GM18520 (cell line): ENCODE data around the gene INTS3.
"Not testable (repeated sequence)": the region's sequence is repeated elsewhere in the genome, so short reads cannot be mapped to it uniquely, and the experiment has no call there.

Source experiments
- ATAC-seq: cut with Tn5 transposase; IDR thresholded peaks from one replicate; pipeline ENCODE4 v1.9.1; 2021; ENCODE audit not compliant: unreplicated experiment

The INTS3 gene

DNA sequence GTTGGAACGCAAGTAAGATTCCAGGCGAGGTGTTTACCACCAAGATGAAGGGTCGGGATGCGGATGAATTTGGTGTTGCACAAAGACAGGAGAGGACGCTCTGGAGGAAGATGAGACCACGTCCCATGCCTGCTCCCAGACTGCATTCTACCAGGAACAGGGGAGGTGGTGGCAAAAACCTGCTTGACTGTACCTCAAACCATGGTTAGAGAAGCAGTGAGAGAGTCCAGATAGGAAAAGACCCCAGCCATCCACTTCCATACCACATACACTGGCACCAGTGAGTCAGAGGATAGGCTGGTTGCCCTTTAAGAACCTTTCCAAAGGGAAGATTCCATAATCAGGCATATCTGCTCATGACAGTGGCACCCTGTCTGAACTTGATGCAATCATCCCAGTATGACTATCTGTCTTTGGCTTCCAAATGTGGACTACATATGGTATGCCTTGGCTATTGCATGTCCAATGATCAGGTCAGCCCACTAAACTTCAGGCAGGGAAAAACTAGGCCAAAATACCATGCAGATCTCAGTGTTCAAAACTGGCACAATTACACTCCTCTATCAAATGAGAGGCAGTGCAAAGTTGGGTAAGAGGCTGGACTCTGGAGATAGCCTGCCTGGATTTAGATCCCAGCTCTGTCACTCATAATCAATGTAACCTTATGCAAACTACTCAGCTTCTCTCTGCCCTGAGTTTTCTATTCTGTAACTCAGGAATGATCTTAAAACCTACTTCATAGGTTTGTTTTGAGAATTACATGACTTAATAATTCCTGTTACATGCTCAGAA lies 28.7 kb upstream of the INTS3 start:
- ATAC-seq: no peak

DNA sequence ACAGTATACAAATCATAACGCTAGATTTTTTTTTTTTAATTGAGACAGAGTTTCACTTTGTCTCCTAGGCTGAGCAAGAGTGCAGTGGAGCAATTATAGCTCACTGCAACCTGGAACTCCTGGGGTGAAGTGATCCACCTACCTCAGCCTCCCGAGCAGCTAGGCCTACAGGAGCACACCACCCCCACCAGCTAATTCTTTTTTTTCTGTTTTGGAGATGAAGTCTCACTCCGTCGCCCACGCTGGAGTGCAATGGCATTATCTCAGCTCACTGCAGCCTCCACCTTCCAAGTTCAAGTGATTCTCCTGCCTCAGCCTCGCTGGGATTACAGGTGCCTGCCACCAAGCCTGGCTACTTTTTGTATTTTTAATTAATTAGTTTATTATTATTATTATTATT lies 28.1 kb upstream of the INTS3 start:
- ATAC-seq: no peak

DNA sequence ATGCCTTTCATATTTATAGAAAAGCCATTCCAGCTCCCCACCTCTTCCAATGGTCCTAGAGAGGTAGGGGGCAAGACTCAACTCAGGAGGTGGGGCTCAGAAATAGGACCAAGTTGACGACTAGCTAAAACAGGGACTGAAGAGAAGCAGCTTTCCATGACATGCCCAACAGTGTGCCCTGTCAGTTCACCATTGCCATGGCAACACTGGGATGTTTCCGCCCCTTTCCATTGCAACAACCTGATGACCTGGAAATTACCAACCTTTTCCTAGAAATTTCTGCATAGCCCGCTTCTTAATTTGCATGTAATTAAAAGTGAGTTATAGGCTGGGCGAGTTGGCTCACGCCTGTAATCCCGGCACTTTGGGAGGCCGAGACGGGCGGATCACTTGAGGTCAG lies 22.4 kb upstream of the INTS3 start:
- ATAC-seq: no peak

DNA sequence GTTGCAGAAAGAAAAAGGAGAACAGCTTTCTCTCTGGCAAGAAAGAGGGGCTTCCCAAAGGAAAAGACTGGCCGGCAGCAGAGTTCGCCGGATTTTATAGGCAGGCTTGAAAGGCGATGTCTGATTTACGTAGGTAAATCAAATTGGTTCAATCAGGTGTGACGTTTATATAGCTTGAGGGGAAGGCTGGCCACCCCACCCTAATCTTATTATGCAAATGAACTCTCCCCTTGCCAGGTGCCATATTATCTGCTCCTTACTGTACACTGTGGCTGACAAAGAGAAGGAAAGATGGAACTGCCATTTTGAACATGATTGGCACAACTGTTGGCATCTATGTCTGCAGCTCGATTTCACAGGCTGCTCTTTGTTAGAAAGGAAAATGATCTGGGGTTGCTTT lies 16.8 kb upstream of the INTS3 start:
- no peak for ATAC-seq

DNA sequence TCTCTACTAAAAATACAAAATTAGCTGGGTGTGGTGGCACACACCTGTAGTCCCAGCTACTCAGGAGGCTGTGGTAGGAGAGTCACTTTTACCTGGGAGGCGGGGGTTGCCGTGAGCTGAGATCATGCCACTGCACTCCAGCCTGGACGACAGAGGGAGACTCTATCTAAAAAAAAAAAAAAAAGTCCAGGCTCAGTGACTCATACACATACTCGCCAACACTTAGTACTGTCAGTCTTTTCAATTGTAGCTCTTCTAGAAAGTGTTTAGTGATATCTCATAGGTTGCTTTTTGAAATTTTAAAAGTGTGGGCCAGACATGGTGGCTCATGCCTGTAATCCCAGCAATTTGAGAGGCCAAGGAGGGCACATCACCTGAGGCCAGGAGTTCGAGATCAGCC lies 11.6 kb upstream of the INTS3 start:
- not testable (repeated sequence) for ATAC-seq

DNA sequence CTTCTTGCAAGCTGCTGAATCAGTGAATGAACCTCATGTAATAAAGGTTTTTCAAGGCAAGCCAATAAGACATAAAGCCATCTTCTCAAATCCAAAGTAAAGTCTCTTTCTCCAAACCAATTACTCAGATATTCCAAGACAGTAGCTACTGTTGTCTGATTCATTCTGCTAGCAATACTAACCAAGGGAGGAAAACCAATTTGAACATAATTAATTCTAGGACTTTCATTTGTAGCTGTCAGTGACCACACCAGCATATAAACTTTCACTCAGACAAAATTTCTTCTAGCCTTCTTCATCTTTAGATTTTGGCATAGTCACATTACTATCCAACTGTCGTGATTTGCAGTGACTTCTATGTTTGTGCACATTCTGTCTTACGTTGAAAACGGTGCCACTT lies 10.5 kb upstream of the INTS3 start:
- ATAC-seq: no peak

DNA sequence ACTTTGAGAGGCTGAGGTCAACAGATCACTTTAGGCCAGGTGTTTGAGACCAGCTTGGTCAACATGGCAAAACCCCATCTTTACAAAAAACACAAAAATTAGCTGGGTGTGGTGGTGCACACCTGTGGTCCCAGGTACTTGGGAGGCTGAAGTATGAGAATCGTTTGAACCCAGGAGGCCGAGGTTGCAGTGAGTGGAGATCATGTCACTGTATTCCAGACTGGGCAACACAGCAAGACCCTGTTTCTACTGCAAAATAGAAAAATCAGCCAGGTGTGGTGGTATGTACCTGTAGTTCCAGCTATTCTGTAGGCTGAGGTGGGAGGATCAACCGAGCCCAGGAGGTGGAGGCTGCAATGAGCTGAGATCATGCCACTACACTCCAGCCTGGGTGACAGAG lies 4.2 kb upstream of the INTS3 start:
- no peak for ATAC-seq

DNA sequence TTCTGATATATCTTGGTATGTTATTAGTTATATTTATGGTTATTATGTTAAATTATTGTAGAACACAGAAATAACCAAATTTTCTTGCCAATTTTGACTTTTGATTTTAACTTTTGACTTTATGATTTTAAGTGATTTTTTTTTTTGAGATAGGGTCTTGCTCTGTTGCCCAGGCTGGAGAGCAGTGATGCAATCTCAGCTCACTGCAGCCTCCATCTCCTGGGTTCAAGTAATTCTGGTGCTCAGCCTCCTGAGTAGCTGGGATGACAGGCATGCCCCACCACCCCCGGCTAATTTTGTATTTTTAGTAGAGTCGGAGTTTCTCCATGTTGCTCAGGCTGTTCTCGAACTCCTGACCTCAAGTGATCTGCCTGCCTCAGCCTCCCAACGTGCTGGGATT lies 3.2 kb upstream of the INTS3 start:
- ATAC-seq: not testable (repeated sequence)

DNA sequence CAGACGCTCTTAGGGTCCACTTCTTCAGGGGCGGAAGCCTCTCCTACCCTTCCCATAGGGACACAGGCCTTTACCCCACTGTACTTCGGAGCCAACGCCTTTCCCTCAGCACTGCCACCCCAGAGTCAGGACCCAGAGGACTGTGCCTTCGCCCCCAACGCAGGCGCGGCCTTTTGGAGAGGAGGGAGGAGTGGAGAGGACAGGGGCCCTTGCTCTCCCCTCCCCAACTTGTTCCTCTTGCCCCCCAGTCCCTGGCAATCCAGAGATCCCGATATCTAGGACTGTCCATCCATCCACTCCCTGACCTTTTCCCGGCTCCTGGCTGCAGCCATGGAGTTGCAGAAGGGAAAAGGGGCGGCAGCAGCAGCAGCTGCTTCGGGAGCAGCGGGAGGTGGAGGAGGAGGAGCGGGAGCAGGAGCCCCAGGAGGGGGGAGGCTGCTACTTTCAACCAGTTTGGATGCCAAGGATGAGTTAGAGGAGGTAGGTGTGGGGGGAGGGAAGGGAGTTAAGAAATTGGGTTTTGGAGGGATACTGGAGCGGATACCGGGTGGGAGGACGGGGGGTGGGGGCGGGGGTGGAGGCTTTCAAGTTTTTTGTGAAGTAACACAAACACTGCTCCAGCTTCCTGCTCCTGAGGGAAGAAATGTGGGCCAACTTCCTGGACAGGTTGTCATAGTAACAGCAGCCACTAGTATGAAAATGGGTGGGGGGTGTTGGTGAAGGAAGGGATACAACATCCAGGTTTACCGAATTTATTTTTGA lies 636 bp downstream of the INTS3 start:
- ATAC-seq: no peak

DNA sequence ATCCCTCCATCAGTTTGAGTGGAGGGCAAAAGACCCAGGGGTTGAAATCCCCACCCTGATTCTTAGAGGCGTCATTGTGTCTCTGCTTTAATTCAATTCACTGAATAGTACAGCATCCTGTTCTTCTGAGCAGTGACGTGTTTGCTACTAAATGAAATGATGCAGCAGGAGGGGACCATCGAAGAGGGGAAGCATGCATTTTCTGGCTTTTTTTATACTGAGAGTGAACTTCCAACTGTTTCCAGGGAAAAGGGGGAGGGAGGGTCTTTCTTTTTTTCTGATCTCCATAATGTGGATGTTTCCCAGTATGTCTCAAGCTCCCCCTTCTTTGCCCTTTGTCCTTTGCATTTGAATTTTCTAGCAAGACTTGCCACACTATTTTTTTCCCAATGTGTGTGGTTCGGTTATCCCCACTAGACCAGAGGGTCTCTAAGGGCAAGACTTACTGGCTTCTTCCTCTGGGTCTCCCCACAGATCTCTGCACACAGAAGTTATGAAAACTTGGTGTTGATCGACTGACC lies 2.7 kb downstream of the INTS3 start:
- no peak for ATAC-seq

DNA sequence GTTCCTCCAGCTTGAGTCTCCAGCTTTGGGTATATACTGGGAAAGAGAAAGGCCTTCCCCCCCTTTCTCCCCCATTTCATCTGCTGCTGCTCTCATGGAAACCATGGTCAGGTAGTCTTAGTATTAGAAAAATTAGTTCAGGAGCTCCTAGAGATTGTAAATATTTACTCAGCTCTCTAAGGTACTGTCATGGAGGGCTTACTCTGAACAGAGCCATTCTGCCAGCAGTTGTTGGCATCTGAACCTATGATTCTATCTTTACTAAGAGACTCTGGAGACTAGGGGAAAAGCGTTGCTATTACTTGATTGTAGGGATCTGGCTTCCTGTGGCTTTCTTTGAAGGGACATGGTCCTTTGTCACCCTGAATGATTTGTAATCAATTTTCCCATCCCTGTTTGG lies 6.1 kb downstream of the INTS3 start:
- ATAC-seq: no peak

DNA sequence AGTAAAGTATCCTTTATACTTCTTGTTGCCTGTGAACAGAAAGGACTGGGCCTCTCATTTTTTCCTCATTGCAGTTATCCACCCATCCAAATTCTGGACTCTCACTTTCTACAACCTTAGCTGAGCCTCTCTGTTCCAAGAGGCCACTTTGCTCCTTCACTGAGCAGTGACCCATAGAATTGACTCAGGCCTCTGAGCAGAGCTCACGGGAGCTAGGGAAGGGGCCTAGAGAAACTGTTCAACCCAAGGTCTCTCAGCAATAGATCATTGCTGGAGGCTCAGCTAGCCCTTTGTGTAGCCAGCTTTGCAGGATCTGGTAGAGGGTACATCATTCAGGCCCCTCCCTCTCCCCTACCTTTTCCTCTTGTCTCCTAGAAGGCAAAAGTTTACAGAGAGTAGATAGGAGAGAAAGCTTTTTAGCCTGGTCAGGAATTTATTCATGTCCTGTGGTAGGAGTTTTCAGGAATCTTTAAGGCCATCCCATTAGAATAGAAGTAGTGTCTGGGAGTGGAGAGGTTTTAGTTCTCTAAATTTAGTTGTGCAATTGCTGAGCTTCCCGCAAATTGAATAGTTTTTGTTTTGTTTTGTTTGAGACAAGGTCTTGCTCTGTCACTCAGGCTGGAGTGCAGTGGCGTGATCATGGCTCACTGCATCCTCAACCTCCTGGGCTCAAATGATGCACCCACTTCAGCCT lies 6.7 kb downstream of the INTS3 start:
- no peak for ATAC-seq

DNA sequence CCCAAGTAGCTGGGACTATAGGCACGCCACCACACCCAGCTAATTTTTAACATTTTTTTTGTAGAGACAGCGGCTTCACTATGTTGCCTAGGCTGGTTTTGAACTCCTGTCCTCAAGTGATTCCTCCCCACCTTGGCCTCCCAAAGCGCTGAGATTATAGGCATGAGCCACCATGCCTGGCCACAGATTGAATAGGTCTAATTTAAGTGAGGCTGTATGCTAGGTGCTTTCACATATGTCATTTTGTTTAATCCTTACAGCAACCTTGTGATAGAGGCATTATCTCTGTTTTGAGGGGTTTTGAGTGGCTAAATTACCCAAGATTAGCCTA lies 7.2 kb downstream of the INTS3 start:
- ATAC-seq: no peak

DNA sequence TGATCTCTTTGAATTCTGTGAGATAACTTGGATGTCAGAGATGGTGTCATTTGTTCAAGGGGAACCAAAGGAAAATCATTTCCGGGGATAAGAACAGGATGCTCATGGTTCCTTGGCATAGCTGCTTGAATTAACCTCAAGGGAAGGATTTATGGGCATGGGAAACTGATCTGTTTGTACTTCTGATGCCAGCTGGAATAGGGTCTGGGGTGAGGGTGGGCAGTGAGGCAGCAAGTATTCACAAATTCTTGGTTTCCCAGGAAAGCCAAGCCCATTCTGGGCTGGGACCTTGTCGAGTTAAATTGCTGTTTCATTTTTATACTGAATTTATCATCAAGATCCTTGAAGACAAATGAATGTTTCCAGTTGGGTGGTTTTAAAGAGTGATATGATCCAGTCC lies 14.1 kb downstream of the INTS3 start:
- ATAC-seq: no peak

DNA sequence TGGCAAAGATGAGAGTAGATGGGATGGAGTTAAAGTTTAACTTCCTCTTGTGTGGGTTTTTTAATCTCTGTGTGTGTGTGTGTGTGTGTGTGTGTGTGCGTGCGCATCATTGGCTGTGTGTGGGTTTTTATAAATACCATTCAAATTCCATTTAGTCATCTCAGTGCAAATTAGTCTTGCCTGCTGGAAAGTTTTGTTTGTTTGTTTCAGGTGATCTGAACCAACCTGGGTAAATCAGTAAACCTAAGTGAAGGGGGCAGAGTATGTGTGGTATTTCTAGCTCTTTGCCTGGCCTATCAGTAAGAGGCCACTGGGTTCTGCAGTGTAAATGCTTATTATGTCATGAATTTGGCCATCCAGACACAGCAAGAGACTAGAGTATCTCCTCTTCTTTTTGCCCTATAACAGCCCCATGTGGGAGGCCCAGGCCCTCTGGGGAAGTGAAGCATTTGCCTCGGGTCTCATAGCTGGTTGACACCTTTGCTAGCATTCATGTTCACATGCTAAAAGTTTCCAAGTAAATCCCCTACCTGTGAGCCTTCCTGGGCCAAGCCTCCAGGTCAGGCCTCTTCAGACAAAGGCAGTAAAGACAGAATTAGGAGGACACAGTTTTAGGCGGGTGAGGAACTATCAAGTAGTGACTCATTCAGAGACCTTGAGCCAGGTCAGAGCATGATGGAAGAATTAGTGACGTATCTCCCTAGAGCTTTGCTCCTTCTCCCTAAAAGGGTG lies 14.7 kb downstream of the INTS3 start:
- ATAC-seq: peak; percentile 56

DNA sequence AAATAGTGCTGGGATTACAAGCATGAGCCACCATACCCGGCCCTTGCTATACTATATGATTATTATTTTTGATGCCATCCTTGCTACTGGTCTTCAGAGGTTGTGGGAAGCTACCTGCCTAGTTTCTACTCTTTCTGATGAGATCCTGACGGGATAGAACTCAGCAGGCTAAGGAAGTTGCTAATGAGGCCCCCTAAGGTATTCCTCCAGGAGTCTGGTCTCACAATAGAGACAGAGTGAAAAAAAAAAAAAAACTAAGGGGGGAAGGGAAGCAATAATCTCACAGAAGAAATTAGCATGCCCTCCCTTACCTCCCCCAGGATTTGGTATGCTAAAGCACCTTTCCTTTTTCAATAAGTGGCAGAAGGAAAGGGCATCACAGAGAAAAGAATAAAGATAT lies 17.6 kb downstream of the INTS3 start:
- ATAC-seq: no peak

DNA sequence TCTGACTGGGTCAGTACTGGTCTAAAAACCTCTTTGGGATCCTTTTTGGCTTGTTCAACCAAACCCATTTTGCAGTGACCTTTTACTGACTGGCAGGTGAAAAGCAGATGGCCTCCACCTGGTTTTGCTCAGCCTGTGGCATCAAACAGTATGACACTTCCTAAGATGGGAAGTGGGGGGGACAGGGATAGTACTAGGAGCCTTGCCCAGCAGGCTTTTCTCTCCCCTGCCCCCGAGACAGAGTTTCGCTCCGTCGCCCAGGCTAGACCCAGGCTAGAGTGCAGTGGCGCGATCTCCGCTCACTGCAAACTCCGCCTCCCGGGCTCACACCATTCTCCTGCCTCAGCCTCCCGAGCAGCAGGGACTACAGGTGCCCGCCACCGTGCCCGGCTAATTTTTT lies 18.3 kb downstream of the INTS3 start:
- ATAC-seq: no peak

DNA sequence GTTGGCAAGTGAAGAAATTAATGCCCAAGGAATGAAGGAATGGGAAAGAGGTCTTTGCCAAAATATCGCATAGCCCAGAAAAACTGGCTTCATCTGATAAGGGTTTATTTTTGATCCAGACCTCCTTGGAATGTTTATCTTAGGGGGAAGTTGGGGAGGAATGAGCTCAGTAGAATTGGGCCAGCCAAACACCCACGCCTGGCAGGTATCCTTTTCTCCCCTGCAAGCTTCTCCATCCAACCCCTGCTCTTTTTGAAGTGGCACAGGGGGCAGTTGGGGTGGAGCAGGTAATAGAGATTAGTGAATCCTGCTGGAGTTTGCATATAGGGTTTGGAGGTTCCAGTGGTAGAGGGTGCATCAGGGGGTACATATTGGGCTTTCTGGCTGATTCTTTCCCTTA lies 21.1 kb downstream of the INTS3 start:
- no peak for ATAC-seq

DNA sequence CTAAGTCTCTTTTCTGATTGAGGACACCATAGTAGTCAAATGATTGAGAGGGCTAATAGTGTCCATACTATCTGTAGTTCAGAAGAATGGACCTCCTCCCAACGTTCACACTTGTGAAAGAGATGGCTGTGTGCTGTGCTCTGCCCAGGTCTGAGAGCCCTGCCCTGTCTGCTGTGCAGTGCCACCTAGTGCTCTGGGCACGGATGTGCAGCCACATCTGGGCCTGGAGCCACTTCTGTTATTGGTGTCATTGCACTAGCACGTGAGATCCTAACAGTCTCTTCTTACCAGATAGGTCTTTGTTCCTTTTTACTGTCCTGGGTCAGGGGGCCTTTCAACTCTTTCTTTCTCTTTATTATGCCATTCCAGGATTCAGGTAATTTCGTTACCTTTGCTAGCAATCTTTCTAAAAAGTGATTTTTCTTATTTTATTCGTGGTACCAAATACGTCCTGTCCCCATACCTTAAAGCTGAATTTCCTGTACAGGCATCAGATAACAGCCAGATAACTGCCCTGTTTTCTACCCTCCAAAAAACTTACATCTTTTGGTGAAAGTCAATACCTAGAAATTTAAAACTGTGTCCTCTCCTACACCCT lies 21.7 kb downstream of the INTS3 start:
- peak; percentile 80 for ATAC-seq

DNA sequence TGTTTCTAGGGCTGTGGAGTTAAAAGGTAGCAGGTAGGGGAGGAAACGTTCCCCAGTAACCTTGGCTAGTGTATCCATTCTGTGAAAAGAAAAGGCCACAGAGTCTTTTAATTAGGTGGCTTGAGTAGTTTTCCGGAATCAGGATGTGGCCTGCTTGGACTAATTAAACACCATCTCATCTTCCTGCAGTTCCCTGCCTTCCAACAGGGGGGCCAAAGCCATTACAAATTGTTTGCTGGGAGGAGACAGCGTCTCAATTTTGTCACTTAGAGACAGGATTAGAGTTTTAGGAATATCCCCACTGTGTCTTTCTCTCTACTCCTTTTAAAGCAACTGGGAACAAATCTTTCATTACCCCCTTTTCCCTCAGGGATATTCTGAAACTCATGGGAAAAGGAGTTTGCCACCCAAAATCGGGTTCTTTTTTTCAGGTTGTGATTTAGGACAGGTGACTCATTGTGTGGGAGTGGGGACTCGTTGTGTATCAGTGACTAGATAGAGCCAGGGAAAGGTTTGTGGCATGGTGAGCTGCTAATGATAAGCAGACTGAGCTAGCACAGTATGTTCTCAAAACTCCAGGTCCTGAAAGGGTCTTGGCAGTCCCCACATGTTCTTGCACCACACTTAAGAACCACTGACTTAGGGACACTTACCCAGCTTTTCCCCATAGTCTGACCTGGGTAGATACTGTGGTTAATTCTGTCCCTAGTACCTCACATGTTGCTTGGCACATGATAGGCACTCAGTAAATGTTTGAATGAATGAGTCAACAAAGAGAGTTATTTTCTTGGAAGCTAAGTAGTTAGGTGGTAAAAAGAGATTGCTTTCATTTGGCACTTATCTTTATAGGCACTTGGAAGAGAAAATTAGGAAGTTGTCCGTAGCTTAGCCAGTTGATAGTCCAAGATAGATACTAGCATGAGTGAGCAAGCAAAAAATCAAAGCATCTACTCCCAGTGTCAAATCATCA lies 22.5 kb downstream of the INTS3 start:
- ATAC-seq: no peak
